Measurements from ENCODE around the gene ATP11A. TPM values are rescaled to one million over a fixed set of nuclear protein-coding genes. Genes with fewer than 3 reads are reported as not detected.

Gene ATP11A
- total RNA-seq, 2 donors from 2014 or later = 122 to 140 TPM

GRCh38 chr13:112844411-112844810 lies 154.6 kb downstream of the ATP11A start:
- H3K27ac Mint-ChIP-seq = no peak overlapping the region
- Histone ChIP-seq H3K36me3 (ENCODE audit: control insufficient read depth, insufficient read depth, low read length) (peaks cover 68% of the 10 kb centered on the region), H3K9me3 (ENCODE audit: control insufficient read depth, low read length) (peaks cover 8% of the 10 kb centered on the region), H3K9ac (ENCODE audit: extremely low read depth, low read length, poor library complexity, severe bottlenecking) (no peak overlapping the region), H3K4me3 (ENCODE audit: low read length) (no peak overlapping the region), H3K27ac (ENCODE audit: low read depth, low read length) (no peak overlapping the region), H3K4me1 (ENCODE audit: control insufficient read depth, insufficient read depth, low read length) (no peaks in the 10 kb centered on the region), H3K27me3 (ENCODE audit: control insufficient read depth, insufficient read depth, low read length, poor library complexity, severe bottlenecking) (no peaks in the 10 kb centered on the region)
- no peak overlapping the region for H3K4me3 Mint-ChIP-seq
- H3K4me1 Mint-ChIP-seq = peaks cover 5% of the 10 kb centered on the region
- no peaks in the 10 kb centered on the region for H3K9me3 Mint-ChIP-seq
- no peaks in the 10 kb centered on the region for H3K27me3 Mint-ChIP-seq (ENCODE audit: insufficient read depth)
- DNase-seq = no peak
- H3K36me3 Mint-ChIP-seq (ENCODE audit: low read depth) = peaks cover 71% of the 10 kb centered on the region
- 92 to 93% methylated on average over 20 to 23 of the region's 23 CpGs for WGBS, 2 experiments (ENCODE audit: insufficient coverage in 1 of 2, insufficient read length in 1 of 2)
- TF ChIP-seq CTCF (conservative IDR thresholded peaks at IDR 0.05) = no peak

DNA sequence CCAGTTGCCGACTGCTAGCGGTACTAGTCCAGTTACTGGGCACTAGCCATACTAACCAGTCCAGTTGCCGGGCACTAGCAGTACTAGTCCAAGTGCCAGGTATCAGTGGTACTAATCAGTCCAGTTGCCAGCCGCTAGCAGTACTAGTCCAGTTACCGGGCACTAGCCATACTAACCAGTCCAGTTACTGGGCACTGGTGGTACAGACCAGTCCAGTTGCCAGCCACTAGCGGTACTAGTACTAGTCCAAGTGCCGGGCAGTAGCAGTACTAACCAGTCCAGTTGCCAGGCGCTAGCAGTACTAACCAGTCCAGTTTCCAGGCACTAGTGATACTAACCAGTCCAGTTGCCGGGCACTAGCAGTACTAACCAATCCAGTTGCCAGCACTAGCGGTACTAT lies 155.0 kb downstream of the ATP11A start:
- Histone ChIP-seq H3K36me3 (ENCODE audit: control insufficient read depth, insufficient read depth, low read length) (peaks cover 70% of the 10 kb centered on the region), H3K27ac (ENCODE audit: low read depth, low read length) (no peak overlapping the region), H3K9ac (ENCODE audit: extremely low read depth, low read length, poor library complexity, severe bottlenecking) (no peak overlapping the region), H3K27me3 (ENCODE audit: control insufficient read depth, insufficient read depth, low read length, poor library complexity, severe bottlenecking) (no peaks in the 10 kb centered on the region), H3K4me1 (ENCODE audit: control insufficient read depth, insufficient read depth, low read length) (no peaks in the 10 kb centered on the region), H3K4me3 (ENCODE audit: low read length) (no peak overlapping the region), H3K9me3 (ENCODE audit: control insufficient read depth, low read length) (peaks cover 8% of the 10 kb centered on the region)
- H3K27me3 Mint-ChIP-seq (ENCODE audit: insufficient read depth) = no peaks in the 10 kb centered on the region
- H3K9me3 Mint-ChIP-seq = no peaks in the 10 kb centered on the region
- 95 to 98% methylated on average over 8 to 10 of the region's 10 CpGs for whole genome bisulfite sequencing, 2 experiments (ENCODE audit: insufficient coverage in 1 of 2, insufficient read length in 1 of 2)
- H3K27ac Mint-ChIP-seq = no peak overlapping the region
- no peak for DNase-seq
- H3K36me3 Mint-ChIP-seq (ENCODE audit: low read depth) = peaks cover 72% of the 10 kb centered on the region
- peaks cover 5% of the 10 kb centered on the region for H3K4me1 Mint-ChIP-seq
- no peak overlapping the region for H3K4me3 Mint-ChIP-seq
- no peak for TF ChIP-seq CTCF (conservative IDR thresholded peaks at IDR 0.05)

GRCh38 chr13:112845511-112846144 lies 155.8 kb downstream of the ATP11A start:
- Histone ChIP-seq H3K4me3 (ENCODE audit: low read length) (no peak overlapping the region), H3K9me3 (ENCODE audit: control insufficient read depth, low read length) (peaks cover 8% of the 10 kb centered on the region), H3K36me3 (ENCODE audit: control insufficient read depth, insufficient read depth, low read length) (peaks cover 77% of the 10 kb centered on the region), H3K27me3 (ENCODE audit: control insufficient read depth, insufficient read depth, low read length, poor library complexity, severe bottlenecking) (no peaks in the 10 kb centered on the region), H3K9ac (ENCODE audit: extremely low read depth, low read length, poor library complexity, severe bottlenecking) (no peak overlapping the region), H3K27ac (ENCODE audit: low read depth, low read length) (no peak overlapping the region), H3K4me1 (ENCODE audit: control insufficient read depth, insufficient read depth, low read length) (no peaks in the 10 kb centered on the region)
- 90 to 92% methylated on average over 14 to 23 of the region's 23 CpGs for WGBS, 2 experiments (ENCODE audit: insufficient coverage in 1 of 2, insufficient read length in 1 of 2)
- H3K4me3 Mint-ChIP-seq = no peak overlapping the region
- H3K4me1 Mint-ChIP-seq = peaks cover 5% of the 10 kb centered on the region
- DNase-seq = no peak
- H3K27ac Mint-ChIP-seq = no peak overlapping the region
- no peaks in the 10 kb centered on the region for H3K9me3 Mint-ChIP-seq
- H3K27me3 Mint-ChIP-seq (ENCODE audit: insufficient read depth) = no peaks in the 10 kb centered on the region
- H3K36me3 Mint-ChIP-seq (ENCODE audit: low read depth) = peaks cover 74% of the 10 kb centered on the region
- TF ChIP-seq CTCF (conservative IDR thresholded peaks at IDR 0.05) = no peak

Data from endodermal cell (in vitro differentiated cells).